Fibroblast of the conjunctiva (primary cell): ENCODE measurements around the gene CDC42EP3.

Source experiments
- DNase-seq: peaks from one replicate; pipeline ENCODE4 v3.0.0-alpha.2; 2010; ENCODE audit warnings: low read depth

Gene CDC42EP3

DNA sequence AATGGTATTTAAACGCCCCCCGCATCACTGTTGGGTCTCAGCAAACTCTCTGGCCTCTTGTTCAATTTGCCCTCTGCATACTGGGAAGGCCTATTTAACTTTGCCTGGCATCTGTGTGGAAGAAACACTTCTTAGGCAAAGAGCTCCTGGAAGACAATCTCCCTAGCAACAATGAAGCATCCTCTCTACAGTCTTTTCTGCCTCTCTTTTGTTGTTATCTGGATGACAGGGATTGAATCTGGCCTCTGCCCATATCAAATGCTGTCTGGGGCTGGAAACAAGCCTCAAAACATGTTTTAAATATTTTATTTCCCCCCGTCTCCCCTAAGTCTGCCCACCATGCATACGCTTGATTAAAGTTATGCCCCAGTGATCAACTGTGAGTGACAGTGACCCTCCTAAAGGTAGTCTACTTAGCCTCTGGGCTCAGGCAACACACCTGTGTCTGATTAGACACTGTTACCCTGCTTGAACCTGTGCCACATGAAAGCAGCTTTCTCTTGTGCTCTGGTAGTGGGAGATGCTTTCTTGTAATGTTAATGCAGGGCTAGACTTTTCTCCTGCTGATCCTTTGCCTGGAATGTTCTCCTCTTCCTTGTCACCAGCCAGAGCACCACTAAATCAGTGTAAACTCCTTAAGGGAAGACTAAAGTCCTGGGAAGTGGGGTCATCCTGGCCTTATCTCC is 34.9 kb downstream of the CDC42EP3 start:
- DNase-seq = no peak

DNA sequence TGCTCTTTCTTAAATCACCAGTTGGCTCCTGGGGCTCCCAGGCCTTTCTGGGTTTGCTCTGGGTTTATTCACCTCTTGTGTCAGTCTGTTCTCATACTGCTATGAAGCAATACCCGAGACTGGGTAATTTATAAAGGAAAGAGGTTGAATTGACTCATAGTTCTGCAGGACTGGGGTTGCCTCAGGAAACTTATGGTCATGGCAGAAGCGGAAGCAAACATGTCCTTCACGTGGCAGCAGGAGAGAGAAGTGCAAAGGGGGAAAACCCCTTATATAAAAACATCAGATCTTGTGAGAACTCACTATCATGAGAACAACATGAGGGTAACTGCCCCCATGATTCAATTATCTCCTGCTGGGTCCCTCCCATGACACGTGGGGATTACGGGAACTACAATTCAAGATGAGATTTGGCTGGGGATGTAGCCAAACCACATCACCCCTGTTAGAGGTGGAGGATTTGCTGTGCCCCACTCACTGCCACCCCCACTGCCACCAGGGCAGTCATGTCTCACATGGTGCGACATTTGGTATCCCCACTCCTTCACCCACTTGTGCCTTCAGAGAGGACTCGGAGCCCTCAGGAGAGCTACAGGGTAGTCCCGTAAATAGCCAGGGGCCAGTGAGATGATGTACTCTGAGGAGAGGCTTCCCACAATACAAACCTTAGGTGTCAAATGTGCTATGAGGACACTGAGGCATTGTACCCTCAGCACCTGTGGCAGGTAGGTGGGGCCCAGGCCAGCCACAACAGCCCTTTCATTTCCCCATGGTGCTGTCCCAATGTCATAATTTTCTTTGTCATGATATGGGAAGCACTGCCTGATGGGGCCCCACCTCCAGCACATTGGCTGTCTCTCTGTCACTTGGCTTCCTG is 35.7 kb downstream of the CDC42EP3 start:
- no peak for DNase-seq

DNA sequence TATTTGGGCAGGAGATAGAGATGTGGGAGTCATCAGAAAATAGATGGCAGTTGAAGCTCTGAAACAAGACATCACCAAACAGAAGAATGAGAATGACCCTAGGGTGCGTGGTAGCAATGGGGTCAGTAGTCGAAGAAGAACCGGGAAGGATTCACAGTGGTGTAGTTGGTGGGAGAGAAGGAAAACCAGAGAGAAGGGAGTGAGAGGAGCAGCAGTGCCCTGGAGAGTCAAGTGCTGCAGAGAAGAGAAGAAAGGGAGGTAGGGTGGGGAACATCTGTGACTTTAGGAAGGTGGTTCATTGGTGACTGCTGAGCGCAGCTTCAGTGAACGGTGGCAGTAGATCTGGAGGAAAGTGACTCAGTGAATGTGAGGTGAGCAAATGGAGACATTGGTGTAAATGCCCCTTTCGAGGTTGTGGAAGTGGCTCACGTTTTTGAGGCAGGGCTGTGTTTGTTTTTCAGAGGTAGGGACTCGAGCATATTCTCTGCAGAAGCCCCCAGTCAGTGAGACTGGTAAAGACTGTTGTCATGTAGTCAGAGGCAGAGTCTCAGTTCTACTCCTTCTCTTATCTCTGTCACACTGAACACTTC is 36.4 kb downstream of the CDC42EP3 start:
- DNase-seq = no peak

DNA sequence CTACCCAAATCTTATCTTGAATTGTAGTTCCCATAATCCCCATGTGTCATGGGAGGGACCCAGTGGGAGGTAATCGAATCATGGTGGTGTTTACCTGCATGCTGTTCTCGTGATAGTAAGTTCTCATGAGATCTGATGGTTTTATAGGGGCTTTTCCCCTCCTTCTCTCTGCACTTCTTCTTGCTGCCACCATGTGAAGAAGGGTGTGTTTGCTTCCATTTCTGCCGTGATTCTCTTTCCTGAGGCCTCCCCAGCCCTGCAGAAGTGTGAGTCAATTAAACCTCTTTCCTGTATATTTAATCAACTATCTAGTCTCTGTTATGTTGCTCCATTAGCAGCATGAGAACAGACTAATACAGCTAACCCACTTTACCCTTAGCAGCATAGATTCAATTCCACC is 37.6 kb downstream of the CDC42EP3 start:
- no peak for DNase-seq

DNA sequence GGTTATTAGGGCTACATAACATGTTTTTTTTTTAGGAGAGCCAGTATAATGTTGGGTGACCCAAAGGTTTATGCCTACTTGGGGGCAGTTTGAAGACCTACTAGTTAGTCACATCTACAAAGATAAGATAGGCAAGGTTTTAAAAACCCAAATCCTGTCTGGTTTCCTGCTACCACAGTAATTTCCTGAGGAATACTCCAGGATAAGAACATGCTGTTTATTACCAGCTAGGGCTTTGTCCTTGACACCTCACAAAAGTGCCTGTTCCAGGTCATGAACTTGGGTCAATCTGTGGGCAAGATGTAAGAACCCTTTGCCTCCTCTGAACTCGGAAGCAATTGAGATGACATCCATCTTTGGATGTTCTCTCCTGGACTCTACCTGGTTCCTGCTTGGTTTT is 38.2 kb downstream of the CDC42EP3 start:
- no peak for DNase-seq

DNA sequence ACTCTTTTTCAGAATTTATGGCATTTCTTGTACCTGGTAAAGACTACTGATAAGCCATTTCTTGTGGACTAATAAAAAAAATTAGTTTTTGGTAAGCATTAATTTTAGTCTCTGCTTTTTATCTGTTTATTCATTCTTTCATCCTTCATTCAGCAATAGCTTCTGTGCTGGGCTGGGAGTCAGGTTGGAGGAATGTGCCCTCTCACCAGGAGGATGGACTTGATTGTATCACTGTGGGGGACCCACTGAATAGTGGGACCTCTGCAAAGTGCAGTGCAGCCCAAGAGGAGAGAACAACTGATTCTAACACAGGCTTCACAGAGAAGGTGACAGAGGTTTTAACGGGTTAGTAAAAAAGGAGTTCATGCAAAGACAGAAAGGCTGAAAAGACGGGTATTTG is 39.1 kb downstream of the CDC42EP3 start:
- DNase-seq = no peak

DNA sequence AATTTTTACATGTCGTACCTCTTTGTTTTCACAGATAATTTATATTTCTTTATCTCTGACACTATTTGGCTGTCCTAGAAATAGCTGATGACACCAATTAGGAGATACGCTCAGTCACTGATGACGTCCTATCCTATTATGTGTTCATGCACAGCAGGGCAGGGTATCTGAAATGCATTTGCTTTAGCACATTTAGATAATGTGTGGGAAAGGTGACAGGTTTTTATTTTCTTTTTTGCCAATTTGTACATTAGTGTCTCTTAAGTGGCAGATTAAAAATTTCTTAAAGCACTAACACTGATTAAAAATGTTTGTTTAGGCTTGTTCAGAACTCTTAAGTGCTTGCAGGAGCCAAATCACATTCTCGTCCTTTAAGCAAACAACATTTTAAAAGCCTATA is 39.7 kb downstream of the CDC42EP3 start:
- no peak for DNase-seq

DNA sequence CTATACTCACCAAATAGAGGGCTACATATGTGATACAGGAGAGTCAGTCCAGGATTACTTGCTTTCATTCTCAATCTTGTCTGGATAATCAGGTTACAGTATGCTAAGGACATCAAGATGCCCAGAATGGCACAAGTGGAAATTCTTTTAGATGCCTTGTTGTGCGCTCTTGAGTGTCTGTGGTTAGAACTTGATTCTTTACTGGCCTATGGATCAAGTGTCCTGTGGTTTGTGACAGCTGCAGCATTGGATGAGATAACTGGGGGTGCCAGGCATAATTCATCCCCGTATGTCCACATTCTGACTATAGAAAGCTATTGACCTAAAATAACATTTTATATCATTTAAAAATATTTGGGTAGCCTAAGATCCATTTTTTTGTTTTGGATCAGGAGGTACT is 40.1 kb downstream of the CDC42EP3 start:
- DNase-seq = no peak

DNA sequence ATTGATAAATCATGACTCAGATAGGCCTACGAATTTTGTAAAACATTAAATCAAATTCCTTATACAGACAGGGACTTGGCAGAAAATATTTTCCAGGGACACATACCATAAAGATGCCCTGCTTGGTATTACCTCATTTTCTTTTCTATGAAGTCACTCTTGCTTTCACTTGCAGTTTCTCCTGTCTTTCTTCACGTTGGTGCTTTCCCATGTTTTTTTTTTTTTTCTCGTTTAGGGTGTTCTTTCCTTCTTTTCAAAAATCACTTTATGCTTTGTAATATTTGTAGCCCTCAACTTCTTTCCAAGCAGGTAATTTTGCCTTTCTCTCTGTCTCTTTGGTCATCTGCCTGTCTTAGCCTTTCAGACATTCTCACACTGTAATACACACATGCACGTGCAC is 40.7 kb downstream of the CDC42EP3 start:
- DNase-seq = no peak

DNA sequence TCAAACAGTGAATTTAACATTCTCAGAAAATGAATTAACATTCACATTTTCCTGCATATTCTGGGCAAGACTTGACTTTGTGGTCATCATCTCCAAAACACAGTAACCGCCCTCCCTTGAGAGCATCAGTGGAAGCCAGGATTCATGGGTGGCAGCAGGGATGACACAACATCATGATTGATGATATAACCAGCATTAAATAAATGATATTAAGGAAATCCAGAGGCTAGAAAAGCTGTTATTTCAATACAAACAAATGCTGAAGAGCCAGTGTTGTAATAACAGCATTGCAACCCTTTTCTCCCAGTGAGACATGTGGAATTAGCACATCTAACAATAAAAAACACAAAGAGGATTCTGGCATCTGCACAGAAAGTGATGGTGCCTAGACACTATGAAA is 41.1 kb downstream of the CDC42EP3 start:
- DNase-seq = no peak

DNA sequence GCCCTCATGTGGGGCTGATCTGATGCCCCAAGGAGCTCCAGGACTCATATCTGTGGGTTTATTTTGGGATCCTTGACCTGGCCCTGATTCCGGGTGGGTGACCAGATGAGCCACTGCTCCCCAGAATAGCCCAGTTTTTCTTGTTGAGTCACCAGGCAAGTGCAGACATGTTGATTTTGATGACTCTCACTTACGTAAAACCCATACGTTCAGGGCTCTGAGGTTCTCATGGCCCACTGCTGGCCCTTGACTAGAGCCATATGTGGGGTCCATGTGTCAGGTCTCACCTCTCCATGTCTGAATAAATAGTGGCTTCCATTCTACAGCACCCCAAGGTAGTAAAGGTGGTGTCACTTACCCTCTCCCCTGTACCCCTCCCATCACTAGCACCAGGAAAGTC is 41.9 kb downstream of the CDC42EP3 start:
- no peak for DNase-seq

DNA sequence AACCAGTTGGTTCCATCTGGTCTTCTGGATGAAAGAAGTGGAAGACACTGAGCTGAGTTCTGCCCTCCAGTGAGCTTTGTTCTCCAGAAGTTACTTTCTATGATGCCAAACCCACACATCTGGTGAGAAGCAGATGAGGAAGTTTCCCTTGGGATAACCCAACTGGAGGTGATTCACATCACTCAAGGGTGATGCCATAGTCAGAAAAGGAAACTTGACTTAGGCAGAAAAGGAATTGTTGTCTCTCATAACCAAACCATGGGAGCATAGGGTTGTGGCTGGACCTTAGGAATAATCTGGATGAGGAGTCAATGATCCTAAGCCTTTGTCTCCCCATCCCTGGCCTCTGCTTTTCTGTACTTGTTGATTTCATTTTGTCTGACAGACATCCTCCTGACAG is 43.7 kb downstream of the CDC42EP3 start:
- DNase-seq = no peak

DNA sequence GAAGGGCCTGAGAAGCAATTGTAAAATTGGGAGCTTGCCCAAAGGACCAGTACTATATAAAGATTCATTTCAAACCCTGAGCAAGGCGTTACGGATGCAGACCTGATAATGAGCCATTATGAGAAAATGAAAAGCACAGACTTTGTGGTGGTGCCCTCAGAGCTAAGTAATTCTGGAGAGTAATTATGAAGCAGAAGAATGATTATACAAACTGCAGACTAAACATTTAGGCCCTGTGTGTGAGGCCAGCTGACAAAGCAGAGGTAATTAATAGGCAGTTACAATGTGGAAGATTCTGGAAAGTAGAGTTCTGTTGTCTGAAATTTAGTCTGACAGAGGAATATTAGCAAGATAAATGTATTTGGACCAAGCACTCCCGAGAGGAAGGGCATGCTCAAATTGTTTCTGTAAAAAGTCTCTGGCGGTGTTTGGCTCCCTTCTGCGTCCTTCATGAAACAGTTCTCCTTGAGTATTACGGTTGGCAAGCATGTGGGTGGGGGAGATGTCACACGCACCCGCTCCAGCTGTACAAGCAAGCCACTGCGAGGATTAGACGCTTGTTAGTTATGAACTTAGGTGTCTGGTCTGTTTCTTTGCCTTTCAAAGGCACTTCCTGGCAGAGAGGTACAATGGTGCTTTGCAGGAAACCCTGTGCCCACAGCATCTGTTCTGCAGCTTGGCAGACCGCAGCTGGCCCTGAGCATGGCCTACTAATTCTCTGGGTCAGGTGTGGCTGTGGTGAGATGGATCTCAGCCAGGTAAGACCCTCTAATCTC is 45.5 kb downstream of the CDC42EP3 start:
- no peak for DNase-seq

DNA sequence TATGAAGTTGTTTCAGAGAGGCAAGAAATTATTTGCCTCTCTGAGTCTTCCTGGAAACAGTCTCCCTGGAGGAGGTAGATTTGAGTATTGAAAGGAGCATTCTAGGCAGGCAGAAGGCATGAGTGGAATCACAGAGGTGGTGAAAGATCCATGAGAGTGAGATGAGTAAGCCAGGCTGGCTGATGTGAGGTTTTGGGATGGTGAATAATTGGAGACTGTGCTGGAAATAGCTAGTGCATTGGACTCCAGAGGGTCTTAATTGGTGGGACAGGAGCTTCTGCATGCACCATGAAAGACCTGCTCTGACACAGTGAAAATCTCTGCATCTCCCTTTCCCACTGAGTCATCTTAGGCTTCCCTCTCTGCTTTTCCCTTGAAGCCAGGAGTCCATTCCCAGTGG is 46.3 kb downstream of the CDC42EP3 start:
- DNase-seq = no peak

DNA sequence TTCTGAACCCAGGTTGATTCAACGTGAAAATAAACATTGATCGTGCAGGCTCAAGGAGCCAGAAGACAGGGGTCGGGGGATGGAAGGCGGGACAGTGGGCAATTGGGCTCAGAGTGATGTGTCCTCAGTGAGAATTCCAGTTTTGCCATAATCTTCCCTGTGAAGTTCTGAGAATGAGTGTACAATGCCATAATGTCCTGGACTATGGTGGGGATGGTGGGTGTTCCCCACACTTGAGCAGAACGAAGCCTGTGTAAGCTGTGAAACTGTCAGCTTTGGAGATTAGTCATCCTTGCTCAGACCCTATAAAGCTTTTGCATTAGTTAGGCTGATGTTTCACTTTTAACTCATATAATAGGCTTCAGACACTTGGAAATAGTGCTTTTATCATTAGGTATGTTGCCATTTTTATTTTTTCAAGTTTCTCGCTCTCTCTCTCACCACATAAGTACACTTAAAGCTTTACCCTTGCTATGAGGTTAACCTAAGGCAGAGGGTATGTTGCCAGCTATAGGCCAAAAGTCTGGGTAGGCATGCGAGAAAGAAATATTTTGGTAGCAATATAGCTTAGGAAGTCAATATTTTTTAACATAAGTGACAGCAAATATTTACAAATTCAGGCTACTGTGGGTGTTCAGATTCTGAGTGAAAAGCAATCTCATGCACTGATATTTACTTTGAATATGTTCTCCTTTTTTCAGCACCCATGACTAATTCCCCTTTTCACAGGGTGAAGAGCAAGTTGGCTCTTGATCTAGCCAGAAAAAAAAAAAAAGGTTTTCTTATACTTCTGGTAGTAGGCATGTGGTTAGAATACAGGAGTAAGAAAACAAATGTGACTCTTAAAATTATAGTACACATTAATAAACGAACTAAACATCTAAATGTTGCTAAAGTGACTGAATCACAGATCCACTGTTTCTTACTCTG is 47.2 kb downstream of the CDC42EP3 start:
- no peak for DNase-seq

DNA sequence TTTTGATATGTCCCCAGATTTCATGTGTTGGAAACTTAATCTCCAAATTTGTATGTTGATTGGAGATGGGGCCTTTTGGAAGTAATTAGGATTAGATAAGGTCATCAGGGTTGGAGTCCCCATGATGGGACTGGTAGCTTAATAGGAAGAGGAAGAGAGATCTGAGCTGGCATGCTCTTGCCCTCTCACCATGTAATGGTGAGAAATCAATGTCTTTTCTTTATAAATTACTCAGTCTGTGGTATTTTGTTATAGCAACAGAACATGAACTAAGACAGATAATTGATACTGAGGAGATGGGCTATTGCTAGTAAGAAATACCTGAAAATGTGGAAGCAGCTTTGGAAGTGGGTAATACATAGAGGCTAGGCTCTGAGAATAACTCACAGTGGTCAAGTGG is 48.0 kb downstream of the CDC42EP3 start:
- no peak for DNase-seq

DNA sequence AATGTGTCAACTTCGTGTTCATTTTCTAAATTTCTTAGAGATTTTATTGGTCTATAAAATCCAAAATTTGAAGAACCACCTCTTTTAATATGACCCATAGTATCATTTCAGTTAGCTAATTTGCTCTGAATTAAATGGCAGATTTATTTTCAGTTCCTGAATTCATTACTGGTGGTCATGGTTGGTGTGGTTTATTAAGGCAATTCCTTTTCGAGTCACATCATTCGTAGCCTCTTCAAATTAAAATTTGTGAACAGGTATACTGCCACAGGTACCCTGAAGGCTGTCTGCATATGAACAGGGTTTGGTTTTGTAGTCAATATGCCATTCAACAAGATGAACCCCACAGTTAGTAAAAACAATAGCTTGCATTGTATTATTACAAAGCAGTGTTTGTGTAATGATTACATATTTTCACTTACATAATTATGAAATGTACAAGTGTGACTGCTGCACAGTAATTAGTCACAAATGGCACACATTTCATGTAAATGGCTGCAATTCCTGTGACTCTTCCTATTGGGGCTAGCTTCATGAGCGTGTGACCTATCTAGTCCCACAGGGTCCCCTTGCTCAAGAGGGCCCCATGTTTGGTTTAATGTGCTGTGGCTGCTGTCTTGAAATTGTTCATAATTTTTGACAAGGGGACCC is 48.9 kb downstream of the CDC42EP3 start:
- no peak for DNase-seq

DNA sequence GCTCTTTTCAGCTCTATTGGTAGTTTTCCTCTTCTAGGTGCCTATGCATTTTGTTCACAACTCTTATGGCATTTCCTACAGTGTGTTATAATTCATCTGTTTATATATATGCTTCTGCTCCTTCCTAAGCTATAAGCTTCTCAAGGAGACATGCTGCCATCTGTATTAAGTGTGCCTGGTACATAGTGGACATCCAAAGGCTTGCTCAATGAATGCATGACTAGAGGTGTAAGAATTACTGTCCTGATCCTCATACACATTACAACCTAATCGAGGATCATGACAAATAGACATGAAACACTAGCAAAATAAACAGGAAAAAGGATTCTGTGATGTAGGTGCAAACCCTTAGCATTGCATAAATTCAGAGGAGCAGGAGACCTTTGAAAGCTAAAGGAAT is 50.2 kb downstream of the CDC42EP3 start:
- DNase-seq = no peak

DNA sequence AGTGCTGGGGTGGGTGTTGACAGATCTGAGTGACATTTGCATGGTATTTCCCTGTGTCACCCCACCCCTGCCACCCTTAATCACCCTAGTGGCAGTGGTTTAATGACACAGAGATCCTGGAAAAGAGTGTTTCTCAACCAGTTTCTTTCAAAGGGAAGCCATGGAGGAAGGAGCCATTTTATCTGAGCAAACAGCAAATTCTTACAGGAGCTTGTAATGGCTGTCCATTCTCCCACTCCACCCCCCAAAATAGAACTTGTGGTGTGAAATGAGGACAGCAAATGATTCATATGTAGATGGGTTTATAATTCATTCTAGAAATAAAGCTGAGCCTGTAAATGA is 51.5 kb downstream of the CDC42EP3 start:
- no peak for DNase-seq

DNA sequence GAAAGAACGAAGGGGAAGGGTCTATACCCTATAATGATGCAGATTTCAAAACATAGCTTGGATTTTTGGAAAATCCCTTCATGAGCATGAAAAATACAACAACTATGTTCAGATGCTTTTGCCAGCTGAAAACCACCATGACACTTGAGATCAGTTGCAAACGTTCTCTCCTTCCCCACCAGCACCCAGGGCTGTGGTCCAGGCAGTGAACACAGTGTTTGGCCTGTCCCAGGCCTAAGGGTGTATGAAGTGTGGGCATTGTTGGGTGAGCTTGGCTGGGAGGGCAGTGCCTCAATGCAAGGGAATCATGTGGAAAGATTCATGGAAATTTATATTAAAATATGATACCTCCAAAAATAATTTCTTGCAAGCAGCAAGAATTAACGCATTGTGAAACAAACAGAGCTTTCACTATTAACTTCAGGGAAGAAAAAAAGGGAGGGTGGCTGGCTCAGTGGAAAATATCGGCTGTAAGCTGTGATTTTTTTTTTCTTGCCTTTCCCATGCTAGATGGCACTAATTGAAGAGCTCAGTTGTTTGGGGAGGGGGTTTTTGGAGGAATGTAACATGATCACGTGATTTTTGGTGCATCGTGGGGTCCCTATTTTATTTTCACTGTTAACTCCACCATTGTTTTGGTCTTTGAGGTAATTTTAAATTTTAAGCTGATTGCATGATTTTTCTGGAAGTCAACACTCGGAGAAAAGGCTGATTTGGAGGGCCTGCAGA is 52.0 kb downstream of the CDC42EP3 start:
- DNase-seq = no peak
